ENCODE results near the gene ATF6B. TPM values are rescaled to one million over a fixed set of nuclear protein-coding genes. Genes with fewer than 3 reads are reported as not detected.

The ATF6B gene
- total and polyA plus RNA-seq, 2 of the 13 experiments (the other 11 are each of a cell fraction or from before 2014, with no cell fraction given): 18.1 to 44.0 TPM

DNA sequence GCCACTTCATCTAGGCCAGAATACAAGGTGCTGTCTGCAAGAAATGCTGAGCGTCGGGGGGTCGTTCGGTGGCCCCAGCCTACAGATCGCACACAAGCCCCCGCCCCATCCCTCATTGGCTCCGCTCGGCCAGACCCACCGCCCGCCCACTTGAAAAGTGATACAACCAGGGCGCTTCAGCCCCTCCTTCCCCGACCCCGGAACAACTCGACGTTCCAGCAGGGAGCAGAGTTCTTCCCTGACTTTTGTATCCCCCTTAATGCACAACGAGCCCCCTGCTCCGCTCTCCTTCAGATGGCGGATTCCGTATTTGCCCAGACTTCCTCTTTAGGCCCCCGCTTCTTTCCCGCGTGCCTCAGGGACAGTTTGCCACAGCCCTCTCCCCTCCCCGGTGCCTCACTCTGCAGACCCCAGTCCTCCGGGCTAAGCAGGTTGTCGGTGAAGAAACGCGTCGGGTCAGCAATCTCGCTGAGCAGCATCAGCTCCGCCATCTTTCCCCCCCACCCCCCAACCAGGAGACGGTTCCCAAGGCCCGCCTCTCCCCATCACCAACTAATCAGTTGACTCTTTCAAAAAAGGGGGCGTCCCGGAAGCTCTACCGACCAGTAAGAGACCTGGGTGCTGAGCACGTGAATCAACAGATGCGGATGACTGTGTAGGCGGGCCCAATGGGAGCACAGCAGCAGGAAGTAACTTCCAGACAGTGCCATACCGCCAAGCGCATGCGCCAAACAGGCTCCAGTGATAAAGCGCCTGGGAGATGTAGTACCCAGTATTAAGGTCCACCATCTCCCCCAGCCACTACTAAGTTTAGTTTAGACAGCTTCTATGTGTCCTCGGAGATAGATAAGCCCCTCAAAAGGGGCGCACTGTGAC lies at the start of gene ATF6B (continued):
- TF ChIP-seq, protein P1, sequence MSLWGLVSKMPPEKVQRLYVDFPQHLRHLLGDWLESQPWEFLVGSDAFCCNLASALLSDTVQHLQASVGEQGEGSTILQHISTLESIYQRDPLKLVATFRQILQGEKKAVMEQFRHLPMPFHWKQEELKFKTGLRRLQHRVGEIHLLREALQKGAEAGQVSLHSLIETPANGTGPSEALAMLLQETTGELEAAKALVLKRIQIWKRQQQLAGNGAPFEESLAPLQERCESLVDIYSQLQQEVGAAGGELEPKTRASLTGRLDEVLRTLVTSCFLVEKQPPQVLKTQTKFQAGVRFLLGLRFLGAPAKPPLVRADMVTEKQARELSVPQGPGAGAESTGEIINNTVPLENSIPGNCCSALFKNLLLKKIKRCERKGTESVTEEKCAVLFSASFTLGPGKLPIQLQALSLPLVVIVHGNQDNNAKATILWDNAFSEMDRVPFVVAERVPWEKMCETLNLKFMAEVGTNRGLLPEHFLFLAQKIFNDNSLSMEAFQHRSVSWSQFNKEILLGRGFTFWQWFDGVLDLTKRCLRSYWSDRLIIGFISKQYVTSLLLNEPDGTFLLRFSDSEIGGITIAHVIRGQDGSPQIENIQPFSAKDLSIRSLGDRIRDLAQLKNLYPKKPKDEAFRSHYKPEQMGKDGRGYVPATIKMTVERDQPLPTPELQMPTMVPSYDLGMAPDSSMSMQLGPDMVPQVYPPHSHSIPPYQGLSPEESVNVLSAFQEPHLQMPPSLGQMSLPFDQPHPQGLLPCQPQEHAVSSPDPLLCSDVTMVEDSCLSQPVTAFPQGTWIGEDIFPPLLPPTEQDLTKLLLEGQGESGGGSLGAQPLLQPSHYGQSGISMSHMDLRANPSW (CRISPR knock-in tag; IDR thresholded peaks at IDR 0.05; ENCODE audit: borderline replicate concordance): no peak
- peak; percentile 42 for TF ChIP-seq ZNF205 (CRISPR knock-in tag; IDR thresholded peaks at IDR 0.05)
- TF ChIP-seq XRCC5 (optimal IDR thresholded peaks at IDR 0.05; ENCODE audit: low read length): no peak
- no peak for TF ChIP-seq HNRNPL (IDR thresholded peaks at IDR 0.05; ENCODE audit: low read depth, low read length)
- TF ChIP-seq, protein P2, sequence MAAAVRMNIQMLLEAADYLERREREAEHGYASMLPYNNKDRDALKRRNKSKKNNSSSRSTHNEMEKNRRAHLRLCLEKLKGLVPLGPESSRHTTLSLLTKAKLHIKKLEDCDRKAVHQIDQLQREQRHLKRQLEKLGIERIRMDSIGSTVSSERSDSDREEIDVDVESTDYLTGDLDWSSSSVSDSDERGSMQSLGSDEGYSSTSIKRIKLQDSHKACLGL (CRISPR knock-in tag; IDR thresholded peaks at IDR 0.05): peak; percentile 60; the same call in 1 of the 2 replicates
- TF ChIP-seq, protein P3, sequence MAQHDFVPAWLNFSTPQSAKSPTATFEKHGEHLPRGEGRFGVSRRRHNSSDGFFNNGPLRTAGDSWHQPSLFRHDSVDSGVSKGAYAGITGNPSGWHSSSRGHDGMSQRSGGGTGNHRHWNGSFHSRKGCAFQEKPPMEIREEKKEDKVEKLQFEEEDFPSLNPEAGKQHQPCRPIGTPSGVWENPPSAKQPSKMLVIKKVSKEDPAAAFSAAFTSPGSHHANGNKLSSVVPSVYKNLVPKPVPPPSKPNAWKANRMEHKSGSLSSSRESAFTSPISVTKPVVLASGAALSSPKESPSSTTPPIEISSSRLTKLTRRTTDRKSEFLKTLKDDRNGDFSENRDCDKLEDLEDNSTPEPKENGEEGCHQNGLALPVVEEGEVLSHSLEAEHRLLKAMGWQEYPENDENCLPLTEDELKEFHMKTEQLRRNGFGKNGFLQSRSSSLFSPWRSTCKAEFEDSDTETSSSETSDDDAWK (CRISPR knock-in tag; IDR thresholded peaks at IDR 0.05): no peak
- TF ChIP-seq, protein P4, sequence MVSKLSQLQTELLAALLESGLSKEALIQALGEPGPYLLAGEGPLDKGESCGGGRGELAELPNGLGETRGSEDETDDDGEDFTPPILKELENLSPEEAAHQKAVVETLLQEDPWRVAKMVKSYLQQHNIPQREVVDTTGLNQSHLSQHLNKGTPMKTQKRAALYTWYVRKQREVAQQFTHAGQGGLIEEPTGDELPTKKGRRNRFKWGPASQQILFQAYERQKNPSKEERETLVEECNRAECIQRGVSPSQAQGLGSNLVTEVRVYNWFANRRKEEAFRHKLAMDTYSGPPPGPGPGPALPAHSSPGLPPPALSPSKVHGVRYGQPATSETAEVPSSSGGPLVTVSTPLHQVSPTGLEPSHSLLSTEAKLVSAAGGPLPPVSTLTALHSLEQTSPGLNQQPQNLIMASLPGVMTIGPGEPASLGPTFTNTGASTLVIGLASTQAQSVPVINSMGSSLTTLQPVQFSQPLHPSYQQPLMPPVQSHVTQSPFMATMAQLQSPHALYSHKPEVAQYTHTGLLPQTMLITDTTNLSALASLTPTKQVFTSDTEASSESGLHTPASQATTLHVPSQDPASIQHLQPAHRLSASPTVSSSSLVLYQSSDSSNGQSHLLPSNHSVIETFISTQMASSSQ (IDR thresholded peaks at IDR 0.05; ENCODE audit: low read depth): 0 out of 2 replicates have a peak, but pooled peaks have one; percentile 50
- TF ChIP-seq, protein P4 (CRISPR knock-in tag; IDR thresholded peaks at IDR 0.05; ENCODE audit: borderline replicate concordance): peak; percentile 57; the same call in 1 of the 2 replicates
- TF ChIP-seq ZNF782 (CRISPR knock-in tag; IDR thresholded peaks at IDR 0.05; ENCODE audit: borderline replicate concordance): peak; percentile 74; the same call in 1 of the 2 replicates
- TF ChIP-seq, protein P5, sequence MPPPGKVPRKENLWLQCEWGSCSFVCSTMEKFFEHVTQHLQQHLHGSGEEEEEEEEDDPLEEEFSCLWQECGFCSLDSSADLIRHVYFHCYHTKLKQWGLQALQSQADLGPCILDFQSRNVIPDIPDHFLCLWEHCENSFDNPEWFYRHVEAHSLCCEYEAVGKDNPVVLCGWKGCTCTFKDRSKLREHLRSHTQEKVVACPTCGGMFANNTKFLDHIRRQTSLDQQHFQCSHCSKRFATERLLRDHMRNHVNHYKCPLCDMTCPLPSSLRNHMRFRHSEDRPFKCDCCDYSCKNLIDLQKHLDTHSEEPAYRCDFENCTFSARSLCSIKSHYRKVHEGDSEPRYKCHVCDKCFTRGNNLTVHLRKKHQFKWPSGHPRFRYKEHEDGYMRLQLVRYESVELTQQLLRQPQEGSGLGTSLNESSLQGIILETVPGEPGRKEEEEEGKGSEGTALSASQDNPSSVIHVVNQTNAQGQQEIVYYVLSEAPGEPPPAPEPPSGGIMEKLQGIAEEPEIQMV (CRISPR knock-in tag; IDR thresholded peaks at IDR 0.05; ENCODE audit: low read depth): peak; percentile 47; the same call in 1 of the 2 replicates
- TF ChIP-seq ZNF296 (CRISPR knock-in tag; conservative IDR thresholded peaks at IDR 0.05): no peak
- TF ChIP-seq, protein P6, sequence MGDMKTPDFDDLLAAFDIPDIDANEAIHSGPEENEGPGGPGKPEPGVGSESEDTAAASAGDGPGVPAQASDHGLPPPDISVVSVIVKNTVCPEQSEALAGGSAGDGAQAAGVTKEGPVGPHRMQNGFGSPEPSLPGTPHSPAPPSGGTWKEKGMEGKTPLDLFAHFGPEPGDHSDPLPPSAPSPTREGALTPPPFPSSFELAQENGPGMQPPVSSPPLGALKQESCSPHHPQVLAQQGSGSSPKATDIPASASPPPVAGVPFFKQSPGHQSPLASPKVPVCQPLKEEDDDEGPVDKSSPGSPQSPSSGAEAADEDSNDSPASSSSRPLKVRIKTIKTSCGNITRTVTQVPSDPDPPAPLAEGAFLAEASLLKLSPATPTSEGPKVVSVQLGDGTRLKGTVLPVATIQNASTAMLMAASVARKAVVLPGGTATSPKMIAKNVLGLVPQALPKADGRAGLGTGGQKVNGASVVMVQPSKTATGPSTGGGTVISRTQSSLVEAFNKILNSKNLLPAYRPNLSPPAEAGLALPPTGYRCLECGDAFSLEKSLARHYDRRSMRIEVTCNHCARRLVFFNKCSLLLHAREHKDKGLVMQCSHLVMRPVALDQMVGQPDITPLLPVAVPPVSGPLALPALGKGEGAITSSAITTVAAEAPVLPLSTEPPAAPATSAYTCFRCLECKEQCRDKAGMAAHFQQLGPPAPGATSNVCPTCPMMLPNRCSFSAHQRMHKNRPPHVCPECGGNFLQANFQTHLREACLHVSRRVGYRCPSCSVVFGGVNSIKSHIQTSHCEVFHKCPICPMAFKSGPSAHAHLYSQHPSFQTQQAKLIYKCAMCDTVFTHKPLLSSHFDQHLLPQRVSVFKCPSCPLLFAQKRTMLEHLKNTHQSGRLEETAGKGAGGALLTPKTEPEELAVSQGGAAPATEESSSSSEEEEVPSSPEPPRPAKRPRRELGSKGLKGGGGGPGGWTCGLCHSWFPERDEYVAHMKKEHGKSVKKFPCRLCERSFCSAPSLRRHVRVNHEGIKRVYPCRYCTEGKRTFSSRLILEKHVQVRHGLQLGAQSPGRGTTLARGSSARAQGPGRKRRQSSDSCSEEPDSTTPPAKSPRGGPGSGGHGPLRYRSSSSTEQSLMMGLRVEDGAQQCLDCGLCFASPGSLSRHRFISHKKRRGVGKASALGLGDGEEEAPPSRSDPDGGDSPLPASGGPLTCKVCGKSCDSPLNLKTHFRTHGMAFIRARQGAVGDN (CRISPR knock-in tag; IDR thresholded peaks at IDR 0.05): peak; percentile 74

Data from HepG2 (cell line).